ENCODE data around the gene KDM5B.
A peak's percentile ranks its signal among the peaks of the same experiment; 100 is the strongest.

KDM5B gene

GRCh38 chr1:202848191-202848542 is 39.9 kb upstream of the KDM5B start:
- TF ChIP-seq SUZ12 (IDR thresholded peaks at IDR 0.05; ENCODE audit: extremely low read depth, insufficient read depth, insufficient read length) = no peak
- no peak for TF ChIP-seq YY1 (IDR thresholded peaks at IDR 0.05; ENCODE audit: insufficient read depth, insufficient read length)
- no peak for TF ChIP-seq ZNF274 (IDR thresholded peaks at IDR 0.05; ENCODE audit: low read depth, low read length)
- no peaks in the 10 kb centered on the region for H3K27me3 ChIP-seq (ENCODE audit: insufficient read depth, insufficient read length)
- peaks cover 10% of the 10 kb centered on the region for H3K4me1 ChIP-seq (ENCODE audit: insufficient read depth, insufficient read length)
- DNase-seq (ENCODE audit: low read depth, low spot score) = no peak
- H3K9ac ChIP-seq (ENCODE audit: insufficient read length, low read depth) = no peak overlapping the region
- no peak overlapping the region for H3K4me3 ChIP-seq (ENCODE audit: insufficient read length, low read depth)
- no peaks in the 10 kb centered on the region for H3K9me3 ChIP-seq (ENCODE audit: insufficient read depth, low read length)
- peaks cover 13% of the 10 kb centered on the region for H3K36me3 ChIP-seq (ENCODE audit: insufficient read depth, insufficient read length, low read length)

GRCh38 chr1:202844935-202845334 is 36.7 kb upstream of the KDM5B start:
- Histone ChIP-seq H3K4me1 (ENCODE audit: insufficient read depth, insufficient read length) (peaks cover 6% of the 10 kb centered on the region), H3K4me3 (ENCODE audit: insufficient read length, low read depth) (no peak overlapping the region), H3K36me3 (ENCODE audit: insufficient read depth, insufficient read length, low read length) (peaks cover 6% of the 10 kb centered on the region), H3K9ac (ENCODE audit: insufficient read length, low read depth) (no peak overlapping the region), H3K27me3 (ENCODE audit: insufficient read depth, insufficient read length) (no peaks in the 10 kb centered on the region), H3K9me3 (ENCODE audit: insufficient read depth, low read length) (no peaks in the 10 kb centered on the region)
- TF ChIP-seq YY1 (IDR thresholded peaks at IDR 0.05; ENCODE audit: insufficient read depth, insufficient read length) = no peak
- TF ChIP-seq ZNF274 (IDR thresholded peaks at IDR 0.05; ENCODE audit: low read depth, low read length) = no peak
- TF ChIP-seq SUZ12 (IDR thresholded peaks at IDR 0.05; ENCODE audit: extremely low read depth, insufficient read depth, insufficient read length) = no peak
- no peak for DNase-seq (ENCODE audit: low read depth, low spot score)

DNA sequence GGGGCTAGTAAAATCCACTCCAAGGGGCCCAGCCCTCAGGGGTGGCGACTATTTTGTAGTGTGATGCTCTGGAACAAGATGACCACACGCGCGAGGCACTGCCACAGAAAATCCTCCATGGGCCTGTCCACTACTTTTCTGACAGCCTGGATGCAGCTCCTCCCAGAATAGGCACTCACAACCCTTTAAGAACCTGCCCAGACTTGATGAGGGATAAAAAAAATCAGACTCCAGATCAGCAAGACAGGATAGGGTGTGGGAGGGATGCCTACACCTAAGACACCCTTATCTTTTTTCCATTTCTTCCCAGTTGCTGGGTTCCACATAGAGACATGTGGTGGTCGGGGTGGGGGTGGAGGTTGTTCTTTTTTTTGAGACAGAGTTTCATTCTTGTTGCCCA is 36.0 kb upstream of the KDM5B start:
- no peaks in the 10 kb centered on the region for H3K27me3 ChIP-seq (ENCODE audit: insufficient read depth, insufficient read length)
- no peak for TF ChIP-seq YY1 (IDR thresholded peaks at IDR 0.05; ENCODE audit: insufficient read depth, insufficient read length)
- TF ChIP-seq ZNF274 (IDR thresholded peaks at IDR 0.05; ENCODE audit: low read depth, low read length) = no peak
- no peak for TF ChIP-seq SUZ12 (IDR thresholded peaks at IDR 0.05; ENCODE audit: extremely low read depth, insufficient read depth, insufficient read length)
- H3K9ac ChIP-seq (ENCODE audit: insufficient read length, low read depth) = no peak overlapping the region
- peaks cover 6% of the 10 kb centered on the region for H3K4me1 ChIP-seq (ENCODE audit: insufficient read depth, insufficient read length)
- H3K9me3 ChIP-seq (ENCODE audit: insufficient read depth, low read length) = no peaks in the 10 kb centered on the region
- DNase-seq (ENCODE audit: low read depth, low spot score) = no peak
- no peak overlapping the region for H3K4me3 ChIP-seq (ENCODE audit: insufficient read length, low read depth)
- H3K36me3 ChIP-seq (ENCODE audit: insufficient read depth, insufficient read length, low read length) = peaks cover 3% of the 10 kb centered on the region

DNA sequence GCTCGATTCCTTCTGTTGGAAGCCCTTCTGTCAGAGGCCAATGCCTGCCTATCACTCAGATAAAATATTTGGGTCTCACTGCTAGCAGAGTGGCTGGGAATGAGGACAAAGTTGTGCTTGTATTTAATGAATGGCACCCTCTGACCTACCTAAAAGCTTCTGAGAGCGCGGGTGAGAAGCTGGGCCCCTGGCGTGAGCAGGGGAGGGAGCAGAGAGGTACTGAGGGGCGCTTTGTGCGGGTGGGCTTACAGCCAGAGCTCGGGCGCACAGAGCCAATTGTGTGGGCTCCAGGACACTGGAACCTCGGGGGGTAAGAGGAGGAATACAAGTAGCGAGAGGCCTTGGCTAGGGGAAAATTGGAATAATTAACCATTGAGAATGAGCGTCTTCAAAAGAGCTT is 34.9 kb upstream of the KDM5B start:
- Histone ChIP-seq H3K4me3 (ENCODE audit: insufficient read length, low read depth) (no peak overlapping the region), H3K4me1 (ENCODE audit: insufficient read depth, insufficient read length) (peaks cover 6% of the 10 kb centered on the region), H3K9me3 (ENCODE audit: insufficient read depth, low read length) (no peaks in the 10 kb centered on the region), H3K27me3 (ENCODE audit: insufficient read depth, insufficient read length) (no peaks in the 10 kb centered on the region), H3K9ac (ENCODE audit: insufficient read length, low read depth) (no peak overlapping the region), H3K36me3 (ENCODE audit: insufficient read depth, insufficient read length, low read length) (no peaks in the 10 kb centered on the region)
- no peak for DNase-seq (ENCODE audit: low read depth, low spot score)
- TF ChIP-seq SUZ12 (IDR thresholded peaks at IDR 0.05; ENCODE audit: extremely low read depth, insufficient read depth, insufficient read length) (no peak), ZNF274 (IDR thresholded peaks at IDR 0.05; ENCODE audit: low read depth, low read length) (no peak), YY1 (IDR thresholded peaks at IDR 0.05; ENCODE audit: insufficient read depth, insufficient read length) (no peak)

- no peaks in the 10 kb centered on the region for H3K27me3 ChIP-seq (ENCODE audit: insufficient read depth, insufficient read length)
- no peak overlapping the region for H3K9ac ChIP-seq (ENCODE audit: insufficient read length, low read depth)
- H3K9me3 ChIP-seq (ENCODE audit: insufficient read depth, low read length) = no peaks in the 10 kb centered on the region
- DNase-seq (ENCODE audit: low read depth, low spot score) = no peak
- no peaks in the 10 kb centered on the region for H3K36me3 ChIP-seq (ENCODE audit: insufficient read depth, insufficient read length, low read length)
- H3K4me1 ChIP-seq (ENCODE audit: insufficient read depth, insufficient read length) = peaks cover 12% of the 10 kb centered on the region
- H3K4me3 ChIP-seq (ENCODE audit: insufficient read length, low read depth) = no peak overlapping the region
- TF ChIP-seq ZNF274 (IDR thresholded peaks at IDR 0.05; ENCODE audit: low read depth, low read length) = no peak
- no peak for TF ChIP-seq SUZ12 (IDR thresholded peaks at IDR 0.05; ENCODE audit: extremely low read depth, insufficient read depth, insufficient read length)
- TF ChIP-seq YY1 (IDR thresholded peaks at IDR 0.05; ENCODE audit: insufficient read depth, insufficient read length) = no peak
These were observed 29.6 kb upstream of the KDM5B start for GRCh38 chr1:202837746-202838262.

DNA sequence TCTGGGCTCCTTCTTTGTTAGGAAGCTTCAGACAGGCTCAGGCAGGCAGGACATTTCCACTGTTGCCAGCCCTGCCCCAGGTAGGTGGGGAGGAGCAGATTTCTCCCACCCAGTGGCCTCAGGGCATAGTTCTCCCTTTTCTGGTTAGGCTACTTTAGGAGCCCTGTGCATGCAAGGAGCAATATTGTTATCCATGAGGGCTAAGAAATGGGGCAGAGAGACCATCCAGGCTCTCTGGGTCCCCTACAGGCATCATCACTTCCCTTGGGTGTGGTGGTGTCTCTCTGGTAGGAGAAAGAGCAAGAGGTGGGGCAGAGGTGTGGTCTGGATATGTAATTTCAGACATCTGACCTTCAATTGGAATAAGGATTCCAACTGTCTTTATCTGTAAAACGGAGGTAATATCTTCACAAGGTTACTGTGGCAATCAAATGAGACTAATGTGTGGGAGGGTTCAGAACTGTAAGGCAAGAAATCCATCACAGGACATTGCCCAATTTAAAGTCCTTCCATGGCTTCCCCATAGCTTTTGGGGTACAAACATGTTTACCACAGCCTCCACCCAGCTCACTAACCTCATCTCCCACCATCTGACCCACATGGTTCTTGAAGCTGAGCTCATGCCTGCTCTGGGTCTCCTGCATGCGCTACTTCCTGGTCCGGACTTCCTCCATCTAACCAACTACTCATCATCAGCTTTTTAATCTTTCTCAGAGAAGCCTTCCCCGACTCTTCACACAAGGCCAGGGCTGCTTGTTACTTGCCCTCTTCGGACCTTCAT is 28.6 kb upstream of the KDM5B start:
- no peak for DNase-seq (ENCODE audit: low read depth, low spot score)
- peaks cover 12% of the 10 kb centered on the region for H3K4me1 ChIP-seq (ENCODE audit: insufficient read depth, insufficient read length)
- no peaks in the 10 kb centered on the region for H3K9me3 ChIP-seq (ENCODE audit: insufficient read depth, low read length)
- no peaks in the 10 kb centered on the region for H3K36me3 ChIP-seq (ENCODE audit: insufficient read depth, insufficient read length, low read length)
- no peak for TF ChIP-seq YY1 (IDR thresholded peaks at IDR 0.05; ENCODE audit: insufficient read depth, insufficient read length)
- TF ChIP-seq SUZ12 (IDR thresholded peaks at IDR 0.05; ENCODE audit: extremely low read depth, insufficient read depth, insufficient read length) = no peak
- no peak for TF ChIP-seq ZNF274 (IDR thresholded peaks at IDR 0.05; ENCODE audit: low read depth, low read length)
- no peaks in the 10 kb centered on the region for H3K27me3 ChIP-seq (ENCODE audit: insufficient read depth, insufficient read length)
- no peak overlapping the region for H3K4me3 ChIP-seq (ENCODE audit: insufficient read length, low read depth)
- no peak overlapping the region for H3K9ac ChIP-seq (ENCODE audit: insufficient read length, low read depth)

DNA sequence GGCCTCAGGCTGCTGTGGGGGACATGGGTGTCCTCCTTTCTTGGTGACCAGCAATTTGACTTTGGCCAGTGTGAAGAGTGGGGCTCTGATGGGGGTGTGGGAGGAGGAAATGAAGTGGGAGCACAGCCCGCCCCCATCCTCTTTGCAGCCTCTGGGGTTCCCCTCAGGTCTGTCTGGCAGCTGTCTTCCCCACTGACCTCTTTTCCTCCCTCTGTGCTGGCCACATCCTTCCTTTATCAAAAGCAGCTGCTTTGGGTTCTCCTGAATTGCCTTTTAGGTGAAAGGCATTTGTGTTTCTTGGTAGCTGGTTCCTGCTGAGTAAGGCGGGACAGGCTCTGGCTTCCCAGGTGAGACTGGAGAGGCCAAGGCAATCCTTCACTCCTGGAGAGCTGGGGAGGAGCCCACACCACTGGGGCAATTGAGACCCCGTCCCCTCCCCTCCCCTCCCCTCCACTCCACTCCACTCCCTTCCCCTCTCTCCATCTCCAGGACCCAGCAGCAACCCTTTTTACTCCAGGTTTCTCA is 27.4 kb upstream of the KDM5B start:
- no peaks in the 10 kb centered on the region for H3K27me3 ChIP-seq (ENCODE audit: insufficient read depth, insufficient read length)
- peaks cover 12% of the 10 kb centered on the region for H3K4me1 ChIP-seq (ENCODE audit: insufficient read depth, insufficient read length)
- TF ChIP-seq YY1 (IDR thresholded peaks at IDR 0.05; ENCODE audit: insufficient read depth, insufficient read length) = no peak
- no peak for TF ChIP-seq ZNF274 (IDR thresholded peaks at IDR 0.05; ENCODE audit: low read depth, low read length)
- no peak for TF ChIP-seq SUZ12 (IDR thresholded peaks at IDR 0.05; ENCODE audit: extremely low read depth, insufficient read depth, insufficient read length)
- H3K9me3 ChIP-seq (ENCODE audit: insufficient read depth, low read length) = no peaks in the 10 kb centered on the region
- H3K4me3 ChIP-seq (ENCODE audit: insufficient read length, low read depth) = no peak overlapping the region
- peak overlapping the region; percentile 34 for H3K9ac ChIP-seq (ENCODE audit: insufficient read length, low read depth)
- no peak for DNase-seq (ENCODE audit: low read depth, low spot score)
- H3K36me3 ChIP-seq (ENCODE audit: insufficient read depth, insufficient read length, low read length) = no peaks in the 10 kb centered on the region

All from NT2/D1 (cell line).